Nephron progenitor cell (in vitro differentiated cells): ENCODE data around the gene AKAP8.

Experiments used
- DNase-seq: peaks from one replicate; pipeline ENCODE4 v3.0.0; 2021
- H3K27ac Mint-ChIP-seq: 2 replicates; pipeline ENCODE4 v1.8.0; 2021; ENCODE audit warnings: mild to moderate bottlenecking, moderate library complexity, mixed read lengths
- H3K27me3 Mint-ChIP-seq: 2 replicates; pipeline ENCODE4 v1.8.0; 2021; ENCODE audit warnings: mild to moderate bottlenecking, low read depth, mixed read lengths; ENCODE audit not compliant: poor library complexity
- H3K36me3 Mint-ChIP-seq: 2 replicates; pipeline ENCODE4 v1.8.0; 2021; ENCODE audit warnings: low read depth, mixed read lengths
- H3K4me1 Mint-ChIP-seq: 2 replicates; pipeline ENCODE4 v1.8.0; 2021; ENCODE audit warnings: mixed read lengths
- H3K4me3 Mint-ChIP-seq: 2 replicates; pipeline ENCODE4 v1.8.0; 2021; ENCODE audit warnings: mild to moderate bottlenecking, moderate library complexity, mixed read lengths
- H3K9me3 Mint-ChIP-seq: 2 replicates; pipeline ENCODE4 v1.8.0; 2021; ENCODE audit warnings: mild to moderate bottlenecking, moderate library complexity, mixed read lengths
- CTCF ChIP-seq: fragments of 200-600 bp; sonication (generic); IDR thresholded peaks from 2 replicates; pipeline ENCODE4 v1.5.0; 2021; ENCODE audit warnings: antibody characterized with exemption

Gene AKAP8

GRCh38 chr19:15316498-15316897, 63.1 kb downstream of the AKAP8 start:
- peak overlapping the region; percentile 91 for H3K27ac Mint-ChIP-seq
- peaks cover 14% of the 10 kb centered on the region for H3K9me3 Mint-ChIP-seq
- peaks cover 55% of the 10 kb centered on the region for H3K4me1 Mint-ChIP-seq
- no peak overlapping the region for H3K4me3 Mint-ChIP-seq
- DNase-seq: no peak
- H3K27me3 Mint-ChIP-seq: no peaks in the 10 kb centered on the region
- H3K36me3 Mint-ChIP-seq: peaks cover 48% of the 10 kb centered on the region
- no peak for TF ChIP-seq CTCF

- no peak for TF ChIP-seq CTCF
- Mint-ChIP-seq H3K4me3 (no peak overlapping the region), H3K4me1 (peaks cover 44% of the 10 kb centered on the region), H3K36me3 (peaks cover 51% of the 10 kb centered on the region), H3K27me3 (no peaks in the 10 kb centered on the region), H3K9me3 (peaks cover 14% of the 10 kb centered on the region), H3K27ac (no peak overlapping the region)
- no peak for DNase-seq
These were observed 64.5 kb downstream of the AKAP8 start for GRCh38 chr19:15315101-15315500.

- Mint-ChIP-seq H3K9me3 (peaks cover 27% of the 10 kb centered on the region), H3K27me3 (no peaks in the 10 kb centered on the region), H3K4me3 (no peak overlapping the region), H3K4me1 (peaks cover 43% of the 10 kb centered on the region), H3K36me3 (peaks cover 62% of the 10 kb centered on the region), H3K27ac (peak overlapping the region; percentile 57)
- DNase-seq: no peak
- no peak for TF ChIP-seq CTCF
These were observed 65.8 kb downstream of the AKAP8 start for GRCh38 chr19:15313649-15314279.

GRCh38 chr19:15307169-15307568, 72.4 kb downstream of the AKAP8 start:
- Mint-ChIP-seq H3K4me3 (no peak overlapping the region), H3K27ac (no peak overlapping the region), H3K27me3 (no peaks in the 10 kb centered on the region), H3K36me3 (peaks cover 71% of the 10 kb centered on the region), H3K9me3 (peaks cover 78% of the 10 kb centered on the region), H3K4me1 (peaks cover 10% of the 10 kb centered on the region)
- TF ChIP-seq CTCF: no peak
- DNase-seq: no peak

GRCh38 chr19:15305582-15306334, 73.8 kb downstream of the AKAP8 start:
- TF ChIP-seq CTCF: no peak
- Mint-ChIP-seq H3K36me3 (peaks cover 67% of the 10 kb centered on the region), H3K27ac (no peak overlapping the region), H3K9me3 (peaks cover 76% of the 10 kb centered on the region), H3K4me1 (peaks cover 11% of the 10 kb centered on the region), H3K27me3 (no peaks in the 10 kb centered on the region), H3K4me3 (no peak overlapping the region)
- DNase-seq: no peak
